Muscle of leg (tissue), 9 donors: ENCODE measurements around the gene GPHA2. TPM values are rescaled to one million over a fixed set of nuclear protein-coding genes. Genes with fewer than 3 reads are reported as not detected.

Experiments used
- polyA plus RNA-seq, 8 donors: library from polyadenylated mRNA; unstranded; fragments of 120-200 nt; gene quantifications; one replicate each; pipeline versions ENCODE4 v1.2.1 to v1.2.3, GENCODE V29; 2013; ENCODE audit warnings: inconsistent platforms in 1 of 8, low replicate concordance in 1 of 8; ENCODE audit not compliant: insufficient read length in 8 of 8, insufficient read depth in 1 of 8
- total RNA-seq: library from RNA; stranded (reverse); fragments of 120-200 nt; gene quantifications from one replicate; pipeline ENCODE4 v1.2.4, GENCODE V29; 2013

The GPHA2 gene
- total and polyA plus RNA-seq, 9 donors, result 0.15 to 0.53 (median 0.24) TPM; not detected in 5

Other genes starting within 250 kb of the GPHA2 start
- 11.8 TPM for gene NRXN2, start 212.7 kb downstream of the GPHA2 start, total RNA-seq
- gene NRXN2, start 212.7 kb downstream of the GPHA2 start, polyA plus RNA-seq, result 10 to 100 TPM; 24.0 to 41.8 (median 32.3) TPM
- 19.8 TPM for gene RASGRP2, start 191.8 kb downstream of the GPHA2 start, total RNA-seq
- gene RASGRP2, start 191.8 kb downstream of the GPHA2 start, polyA plus RNA-seq, result 10 to 100 TPM; 15.4 to 45.9 (median 35.8) TPM
- 165 TPM for gene PYGM, start 175.9 kb downstream of the GPHA2 start, total RNA-seq
- 100 to 1,000 TPM in 6 of 8 donors, 10 to 100 TPM in 2; 60.3 to 328 (median 186) TPM for gene PYGM, start 175.9 kb downstream of the GPHA2 start, polyA plus RNA-seq
- gene SF1, start 157.4 kb downstream of the GPHA2 start, total RNA-seq, result 62.3 TPM
- gene SF1, start 157.4 kb downstream of the GPHA2 start, polyA plus RNA-seq, result 100 to 1,000 TPM; 178 to 267 (median 210) TPM
- 7.4 TPM for gene MAP4K2, start 132.7 kb downstream of the GPHA2 start, total RNA-seq
- 10 to 100 TPM in 7 of 8 donors, 1 to 10 TPM in 1; 9.9 to 15.5 (median 12.6) TPM for gene MAP4K2, start 132.7 kb downstream of the GPHA2 start, polyA plus RNA-seq
- 7.5 TPM for gene MEN1, start 125.3 kb downstream of the GPHA2 start, total RNA-seq
- gene MEN1, start 125.3 kb downstream of the GPHA2 start, polyA plus RNA-seq, result 10 to 100 TPM; 19.2 to 28.1 (median 23.2) TPM
- 0.35 TPM for gene CDC42BPG, start 91.2 kb downstream of the GPHA2 start, total RNA-seq
- gene CDC42BPG, start 91.2 kb downstream of the GPHA2 start, polyA plus RNA-seq, result 1 to 10 TPM in 3 of 8 donors, under 1 TPM in 5; 0.56 to 2.3 (median 0.96) TPM
- gene EHD1, start 57.3 kb downstream of the GPHA2 start, total RNA-seq, result 46.1 TPM
- gene EHD1, start 57.3 kb downstream of the GPHA2 start, polyA plus RNA-seq, result 100 to 1,000 TPM in 4 of 8 donors, 10 to 100 TPM in 4; 86.2 to 117 (median 96.7) TPM
- 7.5 TPM for gene ATG2A, start 18.7 kb downstream of the GPHA2 start, total RNA-seq
- gene ATG2A, start 18.7 kb downstream of the GPHA2 start, polyA plus RNA-seq, result 10 to 100 TPM in 7 of 8 donors, 1 to 10 TPM in 1; 10.0 to 16.0 (median 13.0) TPM
- 5.6 TPM for gene PPP2R5B, start 11.2 kb downstream of the GPHA2 start, total RNA-seq
- gene PPP2R5B, start 11.2 kb downstream of the GPHA2 start, polyA plus RNA-seq, result 10 to 100 TPM; 10.0 to 16.9 (median 12.1) TPM
- not detected for gene MAJIN, start 36.2 kb upstream of the GPHA2 start, total RNA-seq
- not detected for gene MAJIN, start 36.2 kb upstream of the GPHA2 start, polyA plus RNA-seq
- 0.62 TPM for gene BATF2, start 61.1 kb upstream of the GPHA2 start, total RNA-seq
- gene BATF2, start 61.1 kb upstream of the GPHA2 start, polyA plus RNA-seq, result 1 to 10 TPM in 4 of 8 donors, under 1 TPM in 4; 0.84 to 1.9 (median 1.1) TPM
- gene ARL2, start 78.3 kb upstream of the GPHA2 start, total RNA-seq, result 84.6 TPM
- 100 to 1,000 TPM in 1 of 8 donors, 10 to 100 TPM in 7; 80.5 to 101 (median 89.1) TPM for gene ARL2, start 78.3 kb upstream of the GPHA2 start, polyA plus RNA-seq
- gene SNX15, start 91.5 kb upstream of the GPHA2 start, total RNA-seq, result 18.3 TPM
- 10 to 100 TPM; 19.6 to 29.6 (median 23.2) TPM for gene SNX15, start 91.5 kb upstream of the GPHA2 start, polyA plus RNA-seq
- 6.7 TPM for gene SAC3D1, start 105.3 kb upstream of the GPHA2 start, total RNA-seq
- 10 to 100 TPM; 12.5 to 16.0 (median 15.1) TPM for gene SAC3D1, start 105.3 kb upstream of the GPHA2 start, polyA plus RNA-seq
- 13.6 TPM for gene NAALADL1, start 122.7 kb upstream of the GPHA2 start, total RNA-seq
- gene NAALADL1, start 122.7 kb upstream of the GPHA2 start, polyA plus RNA-seq, result 10 to 100 TPM in 5 of 8 donors, 1 to 10 TPM in 3; 6.2 to 14.0 (median 10.7) TPM
- 6.6 TPM for gene CDCA5, start 148.1 kb upstream of the GPHA2 start, total RNA-seq
- 10 to 100 TPM in 7 of 8 donors, 1 to 10 TPM in 1; 9.7 to 17.0 (median 14.4) TPM for gene CDCA5, start 148.1 kb upstream of the GPHA2 start, polyA plus RNA-seq
- gene ZFPL1, start 148.3 kb upstream of the GPHA2 start, total RNA-seq, result 23.2 TPM
- gene ZFPL1, start 148.3 kb upstream of the GPHA2 start, polyA plus RNA-seq, result 10 to 100 TPM; 20.6 to 26.3 (median 24.0) TPM
- 109 TPM for gene VPS51, start 160.3 kb upstream of the GPHA2 start, total RNA-seq
- 100 to 1,000 TPM; 128 to 147 (median 136) TPM for gene VPS51, start 160.3 kb upstream of the GPHA2 start, polyA plus RNA-seq
- 6.5 TPM for gene TM7SF2, start 176.0 kb upstream of the GPHA2 start, total RNA-seq
- 10 to 100 TPM in 1 of 8 donors, 1 to 10 TPM in 7; 4.1 to 14.4 (median 7.5) TPM for gene TM7SF2, start 176.0 kb upstream of the GPHA2 start, polyA plus RNA-seq
- gene ZNHIT2, start 181.8 kb upstream of the GPHA2 start, total RNA-seq, result 5.1 TPM
- 1 to 10 TPM; 4.2 to 6.0 (median 4.8) TPM for gene ZNHIT2, start 181.8 kb upstream of the GPHA2 start, polyA plus RNA-seq
- gene FAU, start 186.2 kb upstream of the GPHA2 start, total RNA-seq, result 998 TPM
- gene FAU, start 186.2 kb upstream of the GPHA2 start, polyA plus RNA-seq, result 1,000 to 10,000 TPM in 7 of 8 donors, 100 to 1,000 TPM in 1; 971 to 1,242 (median 1,085) TPM
- gene MRPL49, start 186.4 kb upstream of the GPHA2 start, total RNA-seq, result 30.3 TPM
- gene MRPL49, start 186.4 kb upstream of the GPHA2 start, polyA plus RNA-seq, result 10 to 100 TPM; 19.5 to 31.1 (median 25.4) TPM
- gene SYVN1, start 198.6 kb upstream of the GPHA2 start, total RNA-seq, result 10.0 TPM
- gene SYVN1, start 198.6 kb upstream of the GPHA2 start, polyA plus RNA-seq, result 10 to 100 TPM; 31.1 to 53.4 (median 41.1) TPM
- not detected for gene SPDYC, start 234.3 kb upstream of the GPHA2 start, total RNA-seq
- gene SPDYC, start 234.3 kb upstream of the GPHA2 start, polyA plus RNA-seq, result under 1 TPM in 1 of 8 donors, not detected in 7; 0.16 TPM
- 46.7 TPM for gene CAPN1, start 246.0 kb upstream of the GPHA2 start, total RNA-seq
- gene CAPN1, start 246.0 kb upstream of the GPHA2 start, polyA plus RNA-seq, result 10 to 100 TPM; 69.1 to 90.2 (median 80.1) TPM